Stimulated activated CD4-positive, alpha-beta T cell treated with anti-CD3 and anti-CD28 coated beads, Interleukin-15, amount 100 ng/mL, for 24 hours (primary cell): ENCODE measurements around the gene INTS15.

ENCODE experiments used
- DNase-seq: peaks from one replicate; pipeline ENCODE4 v3.0.0-alpha.2; 2020

Gene INTS15

DNA sequence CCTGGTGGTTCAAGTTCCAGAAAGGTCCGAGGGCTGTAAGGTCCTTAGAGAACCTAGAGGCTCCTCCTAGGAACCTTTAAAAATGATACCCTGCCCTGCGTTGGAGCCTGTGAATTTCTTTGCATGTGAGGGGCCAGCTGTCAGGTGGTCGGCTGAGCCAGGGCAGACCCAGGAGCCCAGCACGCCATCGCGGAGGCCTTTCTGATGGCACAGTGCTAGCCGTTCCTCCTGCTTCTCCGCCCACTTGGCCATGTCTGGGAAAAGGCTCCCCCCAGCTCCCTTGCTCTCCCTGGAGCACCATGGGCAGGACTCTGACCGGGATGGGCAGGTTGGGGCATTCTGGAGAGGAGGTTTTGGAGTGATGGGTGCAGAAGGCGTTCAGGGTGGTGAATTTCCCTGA lies 54.9 kb downstream of the INTS15 start:
- no peak for DNase-seq

DNA sequence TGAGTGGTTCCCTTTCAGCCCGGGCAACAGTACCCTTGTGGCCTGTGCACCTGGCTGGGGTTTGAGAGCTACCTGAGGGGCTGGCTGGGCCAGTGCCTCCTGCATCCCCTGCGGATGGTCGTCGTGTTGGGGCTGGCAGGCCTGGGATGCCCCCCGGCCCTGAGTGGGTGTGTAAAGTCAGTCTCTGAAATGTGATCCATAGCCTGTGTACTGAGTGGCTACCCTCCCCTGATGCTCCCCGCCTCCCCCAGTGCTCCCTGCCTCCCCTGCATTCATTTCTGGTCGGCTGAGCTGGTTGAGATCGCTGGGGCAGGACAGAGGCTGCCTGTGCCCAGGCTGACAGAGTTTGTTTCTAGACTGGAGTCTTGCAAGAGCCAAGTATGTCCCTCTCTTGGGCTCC lies 56.6 kb downstream of the INTS15 start:
- DNase-seq: no peak

DNA sequence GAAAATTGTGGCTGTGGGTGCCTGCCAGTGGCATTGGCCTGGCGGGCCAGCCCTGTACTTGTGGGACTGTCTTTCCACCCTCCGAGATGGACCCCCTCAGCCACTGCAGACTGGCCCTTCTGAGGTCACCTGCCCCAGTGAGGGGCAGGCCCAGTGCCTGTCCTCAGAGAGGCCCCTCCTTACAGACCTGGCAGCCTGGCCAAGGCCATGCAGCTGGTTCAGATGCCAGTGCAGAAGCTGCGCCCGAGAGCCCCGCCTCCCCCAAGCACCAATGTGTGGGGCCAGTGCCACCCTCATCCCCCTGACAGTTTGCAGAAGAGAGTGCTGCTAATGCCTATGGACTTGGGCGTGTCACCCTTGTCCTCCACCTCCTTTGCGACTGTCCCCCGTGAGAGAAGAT lies 57.3 kb downstream of the INTS15 start:
- DNase-seq: no peak

DNA sequence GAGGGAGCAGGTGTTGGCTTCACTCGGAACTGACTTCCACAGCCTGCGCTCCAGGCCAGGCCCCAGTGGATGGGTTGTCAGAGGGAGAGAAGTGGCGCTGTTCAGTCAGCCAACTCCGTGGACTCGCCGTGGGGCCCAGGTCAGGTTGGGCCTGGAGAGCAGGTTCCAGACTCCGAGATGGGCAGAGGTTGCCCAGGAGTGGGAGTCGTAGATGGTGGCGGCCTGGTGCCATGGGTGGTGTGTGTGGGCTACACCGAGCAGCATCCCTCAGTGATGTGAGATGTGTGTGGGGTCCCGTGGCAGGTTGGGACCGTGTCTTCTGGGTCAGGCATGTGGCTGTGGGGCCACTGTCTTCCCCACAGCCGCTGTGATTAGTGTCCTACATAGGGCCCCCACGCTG lies 57.7 kb downstream of the INTS15 start:
- no peak for DNase-seq

DNA sequence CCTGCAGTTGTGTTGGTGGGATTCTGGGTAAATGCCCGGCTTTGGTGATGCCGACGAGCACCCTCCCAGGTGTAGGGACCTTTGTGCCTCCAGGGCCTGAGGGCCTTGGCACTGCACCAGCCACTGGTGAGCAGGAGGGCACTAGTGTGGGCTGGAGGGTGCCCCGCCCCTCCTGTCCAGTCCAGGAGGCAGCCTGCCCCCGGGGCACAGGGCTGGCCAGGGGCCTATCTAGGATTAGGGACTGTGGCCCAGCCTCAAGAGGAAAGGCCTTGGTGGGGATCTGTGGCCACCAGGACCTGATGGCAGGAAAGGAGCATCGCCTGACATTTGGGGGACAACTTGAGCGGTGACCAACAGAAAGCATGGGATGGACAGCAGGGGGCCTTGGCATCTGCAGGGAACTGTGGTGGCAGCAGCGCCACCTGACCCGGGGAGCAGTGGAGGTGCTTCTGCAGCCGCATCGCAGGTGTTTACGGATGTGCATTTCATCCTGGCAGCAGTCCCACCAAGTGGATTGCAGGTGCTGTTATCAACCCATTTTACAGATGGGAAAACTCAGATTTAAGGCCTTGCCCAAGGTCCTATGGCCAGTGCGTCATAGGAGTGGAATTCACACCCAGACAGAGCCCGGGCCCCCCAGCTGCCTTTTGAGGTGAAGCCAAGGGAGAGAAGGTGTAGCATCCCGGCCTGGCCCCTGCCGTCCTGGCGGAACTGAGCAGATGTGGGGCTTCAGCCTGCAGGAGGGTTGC lies 58.4 kb downstream of the INTS15 start:
- no peak for DNase-seq

DNA sequence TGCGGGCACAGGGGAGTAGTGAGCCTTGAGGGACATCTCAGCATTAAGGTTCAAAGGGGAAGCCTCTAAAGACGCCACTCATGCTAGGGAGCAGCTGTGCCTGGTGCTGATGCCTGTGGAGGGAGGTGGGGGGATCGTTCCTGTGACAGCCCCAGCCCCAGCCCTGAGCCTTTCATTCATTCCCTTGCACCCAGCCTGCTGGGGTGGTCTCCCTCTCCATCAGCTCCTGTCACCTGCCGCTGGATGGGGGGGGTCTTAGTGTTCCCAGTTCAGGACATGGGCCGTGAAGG lies 58.9 kb downstream of the INTS15 start:
- no peak for DNase-seq

DNA sequence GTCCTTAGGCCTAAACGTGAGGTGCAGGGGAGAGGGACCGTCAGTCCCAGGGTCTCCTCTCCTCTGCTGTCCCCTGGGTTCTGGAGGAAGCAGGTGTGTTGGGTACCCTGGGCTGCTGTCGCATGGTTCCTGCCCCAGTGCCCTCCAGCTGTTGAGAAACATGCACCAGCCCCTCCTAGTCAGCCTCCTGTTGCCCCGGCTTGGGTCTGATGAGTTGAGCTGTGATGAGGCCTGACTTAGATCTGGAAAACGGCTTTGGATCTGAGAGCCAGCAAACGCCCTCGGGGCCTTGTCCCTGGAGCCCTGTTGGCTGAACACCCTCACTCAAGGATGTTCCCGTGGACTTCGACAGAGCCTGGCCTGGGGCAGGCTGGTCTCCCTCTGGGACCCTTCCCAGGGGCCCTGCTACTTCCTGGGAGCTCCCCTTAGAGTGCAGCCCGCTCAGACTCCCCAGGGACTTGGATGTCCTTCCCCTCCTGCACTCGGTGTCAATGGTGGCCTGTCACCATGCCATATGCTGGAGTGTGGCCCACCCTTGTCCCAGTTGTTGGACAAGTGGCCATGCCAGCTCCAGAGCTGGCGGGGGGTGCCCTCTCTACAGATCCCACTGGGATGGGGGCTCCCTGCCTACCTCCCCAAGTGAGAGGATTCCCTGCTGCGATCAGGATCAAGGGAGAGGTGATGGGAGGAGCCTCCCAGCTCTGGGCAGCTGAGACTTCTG lies 59.6 kb downstream of the INTS15 start:
- DNase-seq: no peak

DNA sequence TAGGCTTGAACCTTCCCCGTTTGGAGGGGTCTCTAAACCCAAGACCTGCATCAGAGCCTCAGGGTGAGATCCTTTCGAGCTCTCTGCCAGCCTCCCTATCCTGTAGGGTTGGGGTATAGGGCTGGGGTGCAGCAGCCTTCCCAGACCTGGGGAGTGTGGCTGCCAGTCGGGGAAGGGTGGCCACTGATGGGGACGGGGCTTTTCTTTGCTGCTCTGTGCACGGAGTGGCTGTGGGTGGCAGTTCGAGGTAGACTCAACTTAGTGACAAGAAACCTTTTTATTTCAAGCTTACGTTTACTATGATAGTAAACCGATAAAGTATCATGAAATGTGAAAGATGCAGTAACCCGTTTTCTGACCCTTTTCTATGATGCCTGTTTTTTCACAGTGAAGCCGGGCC lies 60.3 kb downstream of the INTS15 start:
- DNase-seq: no peak

DNA sequence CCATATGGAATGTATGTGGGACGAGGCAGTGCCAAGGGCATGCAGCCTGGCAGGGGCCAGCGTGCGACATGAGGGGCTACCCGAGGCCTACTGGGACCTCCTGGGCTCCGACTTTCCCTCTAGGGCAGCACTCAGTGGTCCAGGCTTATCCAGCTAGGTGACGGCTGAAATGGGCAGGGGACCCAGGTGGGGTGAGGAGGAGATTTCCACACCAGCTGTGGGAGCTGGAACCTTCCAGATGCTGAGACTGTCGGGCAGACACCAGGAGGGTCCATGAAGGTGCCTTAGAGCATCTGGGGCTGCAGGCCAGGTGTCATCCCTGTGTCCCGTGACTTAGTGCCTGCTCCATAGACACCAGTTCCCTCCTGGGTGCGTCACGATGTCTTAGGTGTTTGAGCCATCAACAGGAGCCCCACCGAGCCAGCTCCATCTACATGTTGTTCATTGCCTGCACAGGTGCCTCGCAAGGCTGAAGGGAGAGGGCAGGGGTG lies 60.7 kb downstream of the INTS15 start:
- no peak for DNase-seq

DNA sequence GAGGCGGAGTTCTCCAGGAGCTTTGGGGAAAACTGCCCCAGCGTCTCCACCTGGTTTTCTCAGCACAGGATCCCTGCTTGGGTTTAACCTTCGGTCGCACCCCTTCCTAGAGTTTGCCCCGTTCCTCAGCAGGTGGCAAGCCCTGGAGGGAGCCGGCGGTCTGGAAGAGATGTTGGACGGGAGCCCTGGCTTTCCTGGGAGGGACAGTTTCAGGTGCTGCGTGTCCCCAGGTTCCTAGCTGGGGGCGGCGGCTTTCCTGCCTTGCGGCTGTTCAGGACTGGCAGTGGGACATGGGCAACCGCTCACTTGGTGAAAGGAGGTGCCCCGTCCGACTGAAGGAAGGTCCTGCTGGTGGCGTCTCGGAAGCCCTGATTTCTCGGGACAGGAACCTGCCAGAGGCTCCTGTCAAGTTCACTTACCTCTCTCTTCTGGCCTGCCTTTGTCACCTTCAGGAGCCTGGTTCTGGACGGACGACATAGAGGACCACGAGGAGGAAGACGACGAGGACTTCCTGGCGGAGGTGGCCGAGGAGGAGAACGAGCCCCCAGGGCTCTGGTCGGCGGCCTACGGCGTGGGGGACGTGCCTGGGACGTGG lies 62.1 kb downstream of the INTS15 start:
- no peak for DNase-seq

DNA sequence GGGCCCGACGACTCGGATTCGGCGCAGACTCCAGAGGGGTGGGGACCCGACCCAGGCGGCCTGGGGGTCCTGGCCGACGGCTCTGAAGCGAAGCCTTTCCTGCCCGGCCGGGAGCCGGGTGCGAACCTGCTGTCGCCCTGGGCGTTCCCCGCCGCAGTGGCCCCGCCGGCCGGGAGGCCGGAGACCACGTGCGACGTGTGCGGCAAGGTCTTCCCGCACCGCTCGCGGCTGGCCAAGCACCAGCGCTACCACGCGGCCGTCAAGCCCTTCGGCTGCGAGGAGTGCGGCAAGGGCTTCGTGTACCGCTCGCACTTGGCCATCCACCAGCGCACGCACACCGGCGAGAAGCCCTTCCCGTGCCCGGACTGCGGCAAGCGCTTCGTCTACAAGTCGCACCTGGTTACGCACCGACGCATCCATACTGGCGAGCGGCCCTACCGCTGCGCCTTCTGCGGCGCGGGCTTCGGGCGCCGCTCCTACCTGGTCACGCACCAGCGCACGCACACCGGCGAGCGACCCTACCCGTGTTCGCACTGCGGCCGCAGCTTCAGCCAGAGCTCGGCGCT lies 62.7 kb downstream of the INTS15 start:
- no peak for DNase-seq

DNA sequence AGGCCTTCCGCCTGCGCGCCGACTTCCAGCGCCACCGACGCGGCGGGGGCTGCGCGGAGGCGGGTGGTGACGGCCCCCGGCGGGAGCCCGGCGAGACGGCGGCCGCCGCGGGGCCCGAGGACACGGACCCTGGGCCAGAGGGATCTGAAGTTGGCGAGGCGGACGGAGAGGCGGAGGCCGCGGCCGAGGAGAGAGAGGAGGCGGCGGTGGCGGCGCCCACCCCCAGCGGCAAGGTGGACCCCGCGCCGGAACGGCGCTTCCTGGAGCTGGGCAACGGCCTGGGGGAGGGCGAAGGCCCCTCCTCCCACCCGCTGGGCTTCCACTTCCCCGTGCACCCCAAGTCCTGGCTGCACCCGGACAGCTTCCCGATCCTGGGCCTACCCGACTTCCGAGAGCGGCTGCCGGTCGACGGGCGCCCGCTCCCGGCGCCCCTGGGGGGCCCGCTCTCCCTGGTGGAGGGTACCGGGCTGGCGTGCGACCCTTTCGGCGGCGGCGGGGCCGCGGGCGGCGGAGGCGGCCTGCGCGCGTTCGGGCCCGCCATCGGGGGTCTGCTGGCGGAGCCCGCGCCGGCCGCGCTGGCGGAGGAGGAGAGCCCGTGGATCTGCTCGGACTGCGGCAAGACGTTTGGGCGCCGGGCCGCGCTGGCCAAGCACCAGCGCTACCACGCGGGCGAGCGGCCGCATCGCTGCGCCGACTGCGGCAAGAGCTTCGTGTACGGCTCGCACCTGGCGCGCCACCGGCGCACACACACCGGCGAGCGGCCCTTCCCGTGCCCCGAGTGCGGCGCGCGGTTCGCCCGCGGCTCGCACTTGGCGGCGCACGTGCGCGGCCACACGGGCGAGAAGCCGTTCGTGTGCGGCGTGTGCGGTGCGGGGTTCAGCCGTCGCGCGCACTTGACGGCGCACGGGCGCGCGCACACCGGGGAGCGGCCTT lies 63.5 kb downstream of the INTS15 start:
- no peak for DNase-seq

DNA sequence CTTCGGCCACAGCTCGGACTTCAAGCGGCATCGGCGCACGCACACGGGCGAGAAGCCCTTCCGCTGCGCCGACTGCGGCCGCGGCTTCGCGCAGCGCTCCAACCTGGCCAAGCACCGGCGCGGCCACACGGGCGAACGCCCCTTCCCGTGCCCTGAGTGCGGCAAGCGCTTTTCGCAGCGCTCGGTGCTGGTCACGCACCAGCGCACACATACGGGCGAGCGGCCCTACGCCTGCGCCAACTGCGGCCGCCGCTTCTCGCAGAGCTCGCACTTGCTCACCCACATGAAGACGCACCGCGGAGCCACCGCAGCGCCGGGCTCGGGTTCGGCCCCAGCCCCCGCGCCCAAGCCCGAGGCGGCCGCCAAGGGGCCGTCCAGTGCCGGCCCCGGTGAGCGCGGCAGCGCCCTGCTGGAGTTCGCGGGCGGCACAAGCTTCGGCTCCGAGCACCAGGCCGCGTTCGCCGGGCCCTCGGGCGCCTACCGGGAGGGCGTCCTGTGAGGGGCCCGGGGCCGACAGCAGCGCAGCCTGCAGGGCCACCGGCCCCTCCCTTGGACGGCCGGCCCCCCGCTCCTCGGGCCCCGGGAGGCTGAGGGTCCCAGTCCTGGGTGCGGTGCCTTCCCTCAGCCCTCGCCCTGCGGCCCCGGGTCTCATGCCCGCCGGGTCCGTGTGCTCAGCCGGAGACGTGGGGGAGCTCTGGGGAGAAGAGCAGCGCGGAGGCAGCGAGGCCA lies 64.5 kb downstream of the INTS15 start:
- no peak for DNase-seq

DNA sequence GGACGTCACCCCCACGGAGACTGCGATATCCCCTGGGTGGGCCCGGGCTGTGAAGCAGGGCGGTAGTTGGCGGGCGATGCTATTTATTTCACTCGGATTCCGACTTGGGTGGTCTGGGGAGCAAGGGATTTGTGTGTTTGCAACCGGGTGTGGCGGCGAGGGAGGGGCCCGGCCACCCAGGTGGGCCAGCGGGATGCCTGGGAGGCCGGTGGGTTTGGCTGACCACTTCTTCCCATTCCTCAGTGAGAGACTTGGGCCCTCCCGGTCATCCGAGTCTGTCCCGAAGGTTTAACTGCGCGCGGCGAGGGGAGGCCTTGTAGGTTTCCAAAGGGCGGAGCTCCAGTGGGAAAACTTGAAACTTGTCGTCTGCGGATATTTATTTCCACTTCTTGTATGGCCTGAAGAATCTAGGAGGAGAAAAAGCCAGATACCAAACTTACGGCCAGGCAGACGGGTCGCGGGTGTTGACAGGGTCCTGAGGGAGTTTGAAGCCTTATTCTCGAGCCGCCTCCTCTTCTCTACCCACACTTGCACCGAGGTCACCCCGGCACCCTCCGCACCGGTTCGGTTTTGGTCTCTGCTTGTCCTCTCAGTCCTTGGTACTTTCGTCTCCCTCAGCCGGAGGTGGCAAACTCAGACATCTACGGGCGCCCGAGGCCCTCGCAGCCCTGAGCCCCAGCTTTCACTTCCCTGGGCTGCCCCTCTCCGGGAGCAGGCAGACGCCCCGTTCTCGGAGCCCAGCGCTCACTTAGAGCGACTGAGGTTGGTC lies 65.2 kb downstream of the INTS15 start:
- DNase-seq: no peak

DNA sequence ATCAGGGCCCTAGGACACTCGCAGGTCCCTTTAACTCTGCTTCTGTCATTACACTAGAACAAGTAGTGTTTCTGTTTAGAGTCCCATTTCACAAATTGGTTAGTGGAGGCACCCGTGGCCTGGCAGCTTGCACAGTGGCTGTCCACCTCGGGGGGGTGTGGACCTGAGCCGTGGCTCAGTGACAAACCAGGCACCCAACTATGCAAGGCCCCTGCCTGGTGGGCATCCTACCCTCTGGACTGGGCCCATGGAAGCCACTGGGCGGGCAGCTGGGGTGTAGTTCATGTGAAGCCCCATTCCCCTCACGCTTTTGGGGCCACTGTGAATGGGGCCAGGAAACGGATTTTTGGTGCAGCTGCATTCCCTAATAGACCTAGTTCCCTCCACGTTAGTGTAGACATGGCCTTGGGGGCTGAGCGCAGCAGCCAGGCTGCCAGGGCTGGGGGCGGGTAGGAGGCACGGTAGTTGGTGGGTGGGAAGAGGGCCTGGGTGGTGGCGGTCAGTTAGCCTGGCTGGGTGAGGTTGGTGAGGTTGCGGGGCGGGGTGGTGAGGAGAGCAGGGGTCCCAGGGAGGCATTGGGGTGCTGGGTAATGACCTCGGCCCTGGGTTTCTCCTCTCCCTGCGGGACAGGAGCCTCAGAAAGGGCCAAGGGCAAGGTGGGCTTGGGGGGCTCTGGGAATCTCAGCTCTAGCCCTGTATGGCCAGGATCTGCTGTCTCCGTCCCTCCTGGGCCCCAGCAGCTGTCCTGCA lies 66.0 kb downstream of the INTS15 start:
- no peak for DNase-seq

DNA sequence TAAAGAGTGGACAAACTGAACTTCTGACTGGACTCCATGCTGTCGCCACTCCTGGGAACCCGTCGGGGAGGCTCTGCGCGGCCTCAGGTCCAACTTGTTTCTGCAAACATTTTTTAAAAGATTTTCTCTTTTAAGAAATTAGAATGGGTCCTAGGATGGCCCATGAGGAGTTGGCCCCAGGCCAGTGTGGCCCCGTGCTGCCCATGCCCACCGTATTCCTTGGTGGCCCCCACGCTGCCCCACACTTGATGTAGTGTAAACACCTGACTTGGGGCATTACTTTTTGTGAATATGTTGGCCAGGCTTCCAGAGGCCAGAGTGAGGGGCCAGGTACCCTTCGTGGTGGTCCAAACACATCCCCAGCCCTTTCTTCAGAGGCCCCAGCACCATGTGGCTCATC lies 66.6 kb downstream of the INTS15 start:
- DNase-seq: no peak
